Cortex of kidney (tissue), 1 donor: ENCODE measurements around the gene IKZF3.
"Not testable (repeated sequence)": the region's sequence is repeated elsewhere in the genome, so short reads cannot be mapped to it uniquely, and the experiment has no call there.

Source experiments
- DNase-seq: peaks from one replicate; lab custom pipeline; 2025; lab: John Stamatoyannopoulos, UW

Gene IKZF3

DNA sequence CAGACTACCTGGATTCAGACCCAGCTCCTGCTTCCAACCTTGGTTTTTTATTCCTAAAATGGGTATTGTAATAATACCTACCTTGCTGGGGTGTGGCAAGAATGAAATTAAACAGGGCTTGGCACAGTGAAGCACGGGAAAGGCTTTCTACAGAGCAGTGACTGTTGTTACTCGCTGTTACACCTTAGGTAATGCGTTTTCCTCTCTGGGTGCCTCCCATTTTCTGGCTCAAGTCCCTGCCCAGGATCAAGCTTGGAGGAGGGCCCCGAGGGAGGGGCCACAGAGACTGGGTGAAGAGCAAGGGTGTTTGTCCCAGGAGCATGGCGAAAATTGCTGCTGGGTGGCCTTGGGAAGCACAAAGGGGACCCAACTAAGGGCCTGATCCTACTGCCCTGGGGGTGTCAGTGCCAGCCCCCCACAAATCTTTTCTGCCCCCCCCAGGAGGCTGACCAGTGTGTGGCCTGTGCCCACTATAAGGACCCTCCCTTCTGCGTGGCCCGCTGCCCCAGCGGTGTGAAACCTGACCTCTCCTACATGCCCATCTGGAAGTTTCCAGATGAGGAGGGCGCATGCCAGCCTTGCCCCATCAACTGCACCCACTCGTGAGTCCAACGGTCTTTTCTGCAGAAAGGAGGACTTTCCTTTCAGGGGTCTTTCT is 147.1 kb downstream of the IKZF3 start:
- no peak for DNase-seq

DNA sequence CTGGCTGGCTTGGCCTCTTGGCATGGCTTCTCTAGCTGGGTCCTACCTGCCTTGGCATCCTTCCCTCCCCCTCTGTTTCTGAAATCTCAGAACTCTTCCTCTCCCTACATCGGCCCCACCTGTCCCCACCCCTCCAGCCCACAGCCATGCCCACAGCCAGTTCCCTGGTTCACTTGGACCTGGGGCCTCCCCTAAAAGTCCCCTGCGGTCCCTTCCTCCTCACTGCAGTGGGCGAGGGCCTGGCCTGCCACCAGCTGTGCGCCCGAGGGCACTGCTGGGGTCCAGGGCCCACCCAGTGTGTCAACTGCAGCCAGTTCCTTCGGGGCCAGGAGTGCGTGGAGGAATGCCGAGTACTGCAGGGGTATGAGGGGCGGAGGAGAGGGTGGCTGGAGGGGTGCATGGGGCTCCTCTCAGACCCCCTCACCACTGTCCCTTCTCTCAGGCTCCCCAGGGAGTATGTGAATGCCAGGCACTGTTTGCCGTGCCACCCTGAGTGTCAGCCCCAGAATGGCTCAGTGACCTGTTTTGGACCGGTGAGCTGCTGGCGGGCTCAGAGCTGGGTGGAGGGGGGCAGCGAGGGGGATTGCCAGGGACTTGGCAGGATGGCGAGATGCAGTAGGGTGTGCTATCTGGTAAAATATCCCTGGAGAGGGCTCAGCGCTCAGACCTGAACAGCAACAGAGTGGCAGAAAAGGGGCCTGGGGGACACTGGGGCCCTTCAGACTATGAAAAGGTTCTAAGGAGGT is 147.9 kb downstream of the IKZF3 start:
- DNase-seq = no peak

DNA sequence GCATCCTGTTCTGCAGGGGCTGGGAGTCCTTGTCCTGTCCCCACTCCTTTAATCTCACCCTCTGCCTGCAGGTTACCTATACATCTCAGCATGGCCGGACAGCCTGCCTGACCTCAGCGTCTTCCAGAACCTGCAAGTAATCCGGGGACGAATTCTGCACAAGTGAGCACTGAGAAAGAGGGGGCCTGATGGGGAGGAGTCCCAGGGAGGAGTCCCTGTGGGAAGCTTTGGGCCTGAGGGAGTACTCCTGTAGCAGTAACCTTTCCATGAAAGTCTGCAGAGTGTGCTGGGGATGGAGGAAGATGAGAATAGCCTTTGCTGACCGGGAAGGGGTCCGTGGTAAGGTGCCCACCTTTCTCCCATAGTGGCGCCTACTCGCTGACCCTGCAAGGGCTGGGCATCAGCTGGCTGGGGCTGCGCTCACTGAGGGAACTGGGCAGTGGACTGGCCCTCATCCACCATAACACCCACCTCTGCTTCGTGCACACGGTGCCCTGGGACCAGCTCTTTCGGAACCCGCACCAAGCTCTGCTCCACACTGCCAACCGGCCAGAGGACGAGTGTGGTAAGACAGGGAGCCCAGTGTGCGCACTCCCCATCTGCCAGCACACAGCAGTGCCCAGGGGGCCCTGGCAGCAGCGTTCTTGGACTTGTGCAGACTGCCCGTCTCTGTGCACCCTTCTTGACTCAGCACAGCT is 148.6 kb downstream of the IKZF3 start:
- no peak for DNase-seq

DNA sequence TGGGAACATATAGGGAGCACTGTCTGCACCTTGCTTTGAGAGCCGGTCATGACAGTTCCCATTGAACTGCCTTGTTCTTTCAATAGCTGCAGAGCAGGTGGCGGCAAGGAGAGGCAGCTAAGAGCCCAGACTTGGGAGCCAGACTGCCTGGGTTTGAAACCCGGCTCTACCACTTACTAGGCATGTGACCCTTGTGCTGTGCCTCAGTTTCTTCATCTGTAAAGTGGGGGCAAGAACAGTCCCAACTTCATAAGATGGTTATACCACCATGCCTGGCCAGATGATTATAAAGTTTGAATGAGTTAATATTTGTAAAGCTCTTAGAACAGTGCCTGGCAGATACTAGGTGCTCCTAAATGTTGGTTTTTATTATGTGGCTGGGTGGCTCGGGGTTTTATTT is 149.9 kb downstream of the IKZF3 start:
- DNase-seq = no peak

DNA sequence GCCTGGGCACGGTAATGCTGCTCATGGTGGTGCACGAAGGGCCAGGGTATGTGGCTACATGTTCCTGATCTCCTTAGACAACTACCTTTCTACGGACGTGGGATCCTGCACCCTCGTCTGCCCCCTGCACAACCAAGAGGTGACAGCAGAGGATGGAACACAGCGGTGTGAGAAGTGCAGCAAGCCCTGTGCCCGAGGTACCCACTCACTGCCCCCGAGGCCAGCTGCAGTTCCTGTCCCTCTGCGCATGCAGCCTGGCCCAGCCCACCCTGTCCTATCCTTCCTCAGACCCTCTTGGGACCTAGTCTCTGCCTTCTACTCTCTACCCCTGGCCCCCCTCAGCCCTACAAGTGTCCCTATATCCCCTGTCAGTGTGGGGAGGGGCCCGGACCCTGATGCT is 152.3 kb downstream of the IKZF3 start:
- no peak for DNase-seq

DNA sequence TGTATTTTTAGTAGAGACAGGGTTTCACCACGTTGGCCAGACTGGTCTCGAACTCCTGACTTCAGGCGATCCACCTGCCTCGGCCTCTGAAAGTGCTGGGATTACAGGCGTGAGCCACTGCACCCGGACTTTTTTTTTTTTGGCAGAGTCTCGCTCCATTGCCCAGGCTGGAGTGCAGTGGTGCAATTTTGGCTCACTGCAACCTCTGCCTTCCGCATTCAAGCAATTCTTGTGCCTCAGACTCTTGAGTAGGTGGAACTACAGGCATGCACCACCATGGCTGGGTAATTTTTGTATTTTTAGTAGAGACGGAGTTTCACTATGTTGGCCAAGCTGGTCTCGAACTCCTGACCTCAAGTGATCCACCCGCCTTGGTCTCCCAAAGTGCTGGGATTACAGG is 153.0 kb downstream of the IKZF3 start:
- DNase-seq = not testable (repeated sequence)

DNA sequence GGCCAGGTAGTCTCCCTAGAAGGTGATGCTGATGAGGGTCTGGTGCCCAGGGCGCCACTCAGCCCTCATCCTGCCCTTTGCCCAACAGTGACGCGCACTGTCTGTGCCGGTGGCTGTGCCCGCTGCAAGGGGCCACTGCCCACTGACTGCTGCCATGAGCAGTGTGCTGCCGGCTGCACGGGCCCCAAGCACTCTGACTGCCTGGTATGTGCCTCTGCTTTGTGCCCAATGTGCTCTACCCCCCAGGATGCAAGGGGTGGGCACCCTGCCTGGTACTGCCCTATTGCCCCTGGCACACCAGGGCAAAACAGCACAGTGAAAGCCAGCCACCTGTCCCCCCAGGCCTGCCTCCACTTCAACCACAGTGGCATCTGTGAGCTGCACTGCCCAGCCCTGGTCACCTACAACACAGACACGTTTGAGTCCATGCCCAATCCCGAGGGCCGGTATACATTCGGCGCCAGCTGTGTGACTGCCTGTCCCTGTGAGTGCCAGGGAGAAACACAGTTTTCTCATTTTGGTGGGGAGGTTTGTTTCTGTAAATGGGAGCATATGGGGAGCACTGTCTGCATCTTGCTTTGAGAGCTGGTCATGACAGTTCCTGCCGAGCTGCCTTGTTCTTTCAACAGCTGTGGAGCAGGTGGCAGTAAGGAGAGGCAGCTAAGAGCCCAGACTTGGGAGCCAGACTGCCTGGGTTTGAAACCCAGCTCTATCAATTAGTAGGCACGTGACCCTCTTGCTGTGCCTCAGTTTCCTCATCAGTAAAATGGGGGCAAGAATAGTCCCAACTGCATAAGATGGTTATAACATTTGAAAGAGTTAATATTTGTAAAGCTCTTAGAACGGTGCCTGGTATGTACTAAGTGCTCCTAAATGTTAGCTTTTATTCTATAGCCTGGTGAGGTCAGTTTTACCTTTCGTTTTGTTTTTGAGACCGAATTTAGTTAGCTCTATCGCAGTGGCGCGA is 153.8 kb downstream of the IKZF3 start:
- no peak for DNase-seq

DNA sequence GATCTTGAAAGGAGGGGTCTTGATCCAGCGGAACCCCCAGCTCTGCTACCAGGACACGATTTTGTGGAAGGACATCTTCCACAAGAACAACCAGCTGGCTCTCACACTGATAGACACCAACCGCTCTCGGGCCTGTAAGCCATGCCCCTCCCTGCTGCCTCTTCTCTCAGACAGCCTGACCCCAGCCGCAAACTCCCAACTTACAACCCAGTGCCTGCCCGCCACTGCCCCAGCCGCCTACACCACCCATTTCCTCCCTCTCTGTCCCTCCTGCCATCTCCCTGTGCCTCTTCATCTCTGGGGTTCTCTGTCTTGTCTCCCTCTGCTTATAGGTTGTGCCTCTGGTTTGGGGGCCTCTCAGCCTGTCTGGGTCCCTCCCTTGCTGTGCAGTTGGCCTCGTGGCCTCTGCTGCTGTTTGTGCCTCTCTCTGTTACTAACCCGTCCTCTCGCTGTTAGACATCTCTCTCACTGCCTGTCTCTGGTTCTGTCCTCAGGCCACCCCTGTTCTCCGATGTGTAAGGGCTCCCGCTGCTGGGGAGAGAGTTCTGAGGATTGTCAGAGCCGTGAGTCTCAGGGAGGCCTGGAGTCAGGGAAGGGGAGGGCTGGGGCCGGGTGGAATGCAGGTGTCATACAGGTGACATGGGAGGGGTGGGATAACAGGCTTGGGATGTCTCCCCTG is 154.7 kb downstream of the IKZF3 start:
- no peak for DNase-seq
